Sciatic nerve (tissue), 2 donors: ENCODE data around the gene SEMG1. TPM values are rescaled to one million over a fixed set of nuclear protein-coding genes. Genes with fewer than 3 reads are reported as not detected.

Source experiments
- ATAC-seq: fragments of 200-7000 bp; cut with Tn5 transposase; one replicate; pipeline ENCODE4 v1.9.1; 2020; ENCODE audit warnings: mild to moderate bottlenecking, moderate library complexity
- DNase-seq: peaks from one replicate; pipeline ENCODE4 v3.0.0-alpha.2; 2020; ENCODE audit warnings: low spot score
- intact Hi-C: fragments of 100-400 bp; cut with DNase I; formaldehyde crosslinking; loops from one replicate; pipeline ENCODE4 v1.14.2; 2022
- total RNA-seq: library from RNA; stranded (reverse); fragmentation: NEBNext Ultra II Directional; extraction: Animal tissue kit (Norgen Biotek cat#: 25700); gene quantifications from one replicate; pipeline ENCODE4 v1.2.1, GENCODE V29; 2021
- donor health status: DM: no; HTN: no; CAD: no.
- donor health status: DM: no; HTN: no; CAD: no.

SEMG1 gene, protein sequence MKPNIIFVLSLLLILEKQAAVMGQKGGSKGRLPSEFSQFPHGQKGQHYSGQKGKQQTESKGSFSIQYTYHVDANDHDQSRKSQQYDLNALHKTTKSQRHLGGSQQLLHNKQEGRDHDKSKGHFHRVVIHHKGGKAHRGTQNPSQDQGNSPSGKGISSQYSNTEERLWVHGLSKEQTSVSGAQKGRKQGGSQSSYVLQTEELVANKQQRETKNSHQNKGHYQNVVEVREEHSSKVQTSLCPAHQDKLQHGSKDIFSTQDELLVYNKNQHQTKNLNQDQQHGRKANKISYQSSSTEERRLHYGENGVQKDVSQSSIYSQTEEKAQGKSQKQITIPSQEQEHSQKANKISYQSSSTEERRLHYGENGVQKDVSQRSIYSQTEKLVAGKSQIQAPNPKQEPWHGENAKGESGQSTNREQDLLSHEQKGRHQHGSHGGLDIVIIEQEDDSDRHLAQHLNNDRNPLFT
- not detected for total RNA-seq

DNA sequence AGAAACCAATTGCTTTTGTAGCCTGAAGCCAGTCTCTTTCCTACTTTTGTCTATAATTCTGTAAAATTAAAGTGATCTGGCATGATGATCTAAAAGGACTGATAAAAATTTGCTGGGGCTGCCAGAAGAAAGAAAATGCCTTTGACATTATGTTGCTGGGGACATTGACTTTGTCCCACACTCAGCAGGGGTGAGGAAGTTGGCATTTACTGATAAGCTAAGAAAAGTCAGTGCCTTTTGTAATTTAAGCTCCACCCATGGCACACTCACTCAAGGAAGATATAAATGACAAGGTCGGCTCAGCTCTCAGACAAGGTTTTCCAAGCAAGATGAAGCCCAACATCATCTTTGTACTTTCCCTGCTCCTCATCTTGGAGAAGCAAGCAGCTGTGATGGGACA, at the start of gene SEMG1:
Gene SEMG1 (plus strand): TSS at position 309 of the 400 bp plus-strand sequence. CDS start 21 bp downstream, at position 330.
- intact Hi-C loops: no loop called here
- ATAC-seq (no peak), DNase-seq (no peak)

DNA sequence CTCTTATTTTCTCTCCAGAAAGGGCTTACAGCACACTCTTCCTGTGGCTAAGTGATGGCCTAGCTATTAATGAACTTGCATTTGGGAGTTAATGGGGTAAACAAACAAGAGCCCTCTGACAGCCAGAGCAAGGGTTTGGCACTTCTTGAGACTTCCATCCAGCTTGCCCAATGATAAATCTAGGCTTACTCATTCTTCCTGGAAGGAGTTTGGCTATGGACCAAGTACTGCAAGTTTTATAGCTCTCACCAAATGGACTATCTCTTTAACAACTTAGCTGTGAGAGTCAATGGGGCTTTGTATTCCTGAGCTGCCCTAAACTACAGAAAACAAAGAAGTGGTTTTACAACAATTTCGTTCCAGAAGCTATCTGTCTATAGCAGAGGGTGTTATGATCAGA, 48.9 kb upstream of the SEMG1 start:
- ATAC-seq (no peak), DNase-seq (no peak)
- intact Hi-C loops: no loop called here

DNA sequence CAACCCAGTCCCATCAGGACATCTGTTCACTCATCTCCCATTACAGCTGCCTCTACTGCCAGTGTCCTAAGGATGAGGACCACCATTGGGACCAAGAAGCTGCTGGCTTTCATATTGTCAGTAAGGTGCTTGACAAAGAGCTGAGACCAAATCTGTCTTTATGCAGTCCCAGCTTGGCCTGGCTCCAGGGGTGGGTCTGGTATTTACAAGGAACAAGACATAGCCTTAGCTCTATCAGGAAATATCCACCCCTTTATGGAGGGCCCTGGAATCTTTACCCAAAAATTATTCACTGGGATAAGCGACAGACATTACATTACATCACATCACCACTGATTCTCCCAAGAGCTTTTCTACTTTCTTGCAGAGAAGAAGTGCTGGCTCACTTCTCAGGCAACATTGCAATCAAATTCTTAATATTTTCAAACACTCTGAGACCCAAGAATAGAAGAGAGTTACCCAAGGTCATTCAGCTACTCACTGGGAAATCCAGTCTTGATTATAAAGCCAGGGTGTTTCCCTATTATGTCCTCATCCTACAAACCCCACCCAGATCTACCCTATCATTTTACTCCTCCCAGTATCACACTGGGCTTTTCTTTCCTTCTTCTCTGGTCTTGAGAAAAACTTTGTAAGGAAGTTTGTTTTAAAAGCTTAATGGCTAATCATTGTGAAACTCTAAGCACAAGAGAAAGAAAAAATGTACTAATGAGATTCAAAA, 43.6 kb upstream of the SEMG1 start:
- ATAC-seq (no peak), DNase-seq (no peak)
- intact Hi-C loops: no loop called here

DNA sequence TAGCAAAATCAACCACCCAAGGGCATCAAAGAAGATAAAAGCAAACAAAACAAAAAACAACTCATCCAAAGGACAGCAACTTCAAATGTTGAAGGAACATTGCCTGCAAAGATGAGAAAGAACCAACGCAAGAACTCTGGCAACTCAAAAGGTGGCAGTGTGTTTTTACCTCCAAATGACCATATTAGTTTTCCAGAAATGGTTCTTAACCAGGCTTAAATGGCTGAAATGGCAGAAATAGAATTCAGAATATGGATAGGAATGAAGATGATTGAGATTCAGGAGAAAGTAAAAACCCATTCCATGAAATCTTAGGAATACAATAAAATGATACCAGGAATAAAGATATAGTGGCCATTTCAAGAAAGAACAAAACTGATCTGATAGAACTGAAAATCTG, 41.9 kb upstream of the SEMG1 start:
- no peak for DNase-seq
- intact Hi-C loops: no loop called here
- no peak for ATAC-seq

DNA sequence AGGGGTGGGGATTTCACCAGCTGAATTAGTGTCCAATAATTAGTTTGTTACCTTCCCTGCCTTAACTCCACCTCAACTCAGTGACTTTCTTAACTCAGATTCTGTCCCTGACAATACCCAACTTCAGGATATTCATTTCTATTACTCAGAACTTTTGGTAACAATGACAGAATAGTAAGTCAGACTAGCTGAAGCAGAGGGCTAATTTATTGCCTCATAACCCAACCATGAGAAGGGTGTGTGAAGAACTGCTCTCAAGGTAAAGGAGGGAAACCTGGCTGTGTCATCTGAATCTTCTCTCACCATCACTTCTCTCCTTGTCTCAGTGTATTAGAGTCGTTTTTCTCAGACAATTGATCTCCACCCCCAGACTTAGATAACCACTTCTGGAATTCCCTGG, 33.3 kb upstream of the SEMG1 start:
- ATAC-seq (no peak), DNase-seq (no peak)
- intact Hi-C loops: no loop called here

DNA sequence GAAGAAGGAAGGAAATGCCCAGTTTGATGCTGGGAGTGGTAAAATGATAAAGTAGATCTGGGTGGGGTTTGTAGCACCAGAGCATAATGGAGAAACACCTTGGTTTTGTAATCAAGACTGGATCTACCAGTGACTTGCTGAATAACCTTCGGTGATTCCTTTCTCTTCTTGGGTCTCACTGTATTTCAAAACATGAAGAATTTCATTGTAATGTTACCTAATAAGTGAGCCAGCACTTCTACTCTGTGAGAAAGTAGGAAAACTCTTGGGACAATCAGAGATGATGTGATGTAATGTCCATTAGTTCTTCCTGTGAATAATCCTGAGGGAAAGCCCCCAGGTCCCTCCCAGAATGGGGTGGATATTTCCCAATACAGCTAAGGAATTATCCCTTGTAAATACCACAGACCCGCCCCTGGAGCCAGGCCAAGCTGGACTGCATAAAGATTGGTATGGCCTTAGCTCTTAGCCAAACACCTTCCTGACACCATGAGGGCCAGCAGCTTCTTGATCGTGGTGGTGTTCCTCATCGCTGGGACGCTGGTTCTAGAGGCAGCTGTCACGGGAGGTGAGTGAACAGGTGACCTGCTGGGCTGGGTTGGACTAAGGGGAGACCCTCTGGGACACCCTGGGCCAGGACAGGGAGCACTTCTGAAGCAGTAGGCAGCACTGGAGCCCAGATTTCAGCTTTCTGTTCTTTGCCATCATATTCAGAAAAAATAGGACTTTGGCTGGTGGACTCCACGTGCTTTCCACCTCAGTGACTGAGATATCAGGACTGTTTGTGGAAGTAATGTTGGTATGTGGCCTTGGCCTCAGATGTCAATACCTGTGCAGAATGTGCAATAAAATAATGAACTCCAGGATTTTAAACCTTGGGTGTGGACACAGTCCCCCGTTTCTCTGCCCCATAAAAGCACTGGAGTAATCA, 32.1 kb upstream of the SEMG1 start, which contains the start of gene PI3:
Gene PI3 (plus strand): TSS at position 469 of the 931 bp plus-strand sequence. CDS start 21 bp downstream, at position 490.
- DNase-seq (no peak), ATAC-seq (no peak)
- intact Hi-C loops: no loop called here

DNA sequence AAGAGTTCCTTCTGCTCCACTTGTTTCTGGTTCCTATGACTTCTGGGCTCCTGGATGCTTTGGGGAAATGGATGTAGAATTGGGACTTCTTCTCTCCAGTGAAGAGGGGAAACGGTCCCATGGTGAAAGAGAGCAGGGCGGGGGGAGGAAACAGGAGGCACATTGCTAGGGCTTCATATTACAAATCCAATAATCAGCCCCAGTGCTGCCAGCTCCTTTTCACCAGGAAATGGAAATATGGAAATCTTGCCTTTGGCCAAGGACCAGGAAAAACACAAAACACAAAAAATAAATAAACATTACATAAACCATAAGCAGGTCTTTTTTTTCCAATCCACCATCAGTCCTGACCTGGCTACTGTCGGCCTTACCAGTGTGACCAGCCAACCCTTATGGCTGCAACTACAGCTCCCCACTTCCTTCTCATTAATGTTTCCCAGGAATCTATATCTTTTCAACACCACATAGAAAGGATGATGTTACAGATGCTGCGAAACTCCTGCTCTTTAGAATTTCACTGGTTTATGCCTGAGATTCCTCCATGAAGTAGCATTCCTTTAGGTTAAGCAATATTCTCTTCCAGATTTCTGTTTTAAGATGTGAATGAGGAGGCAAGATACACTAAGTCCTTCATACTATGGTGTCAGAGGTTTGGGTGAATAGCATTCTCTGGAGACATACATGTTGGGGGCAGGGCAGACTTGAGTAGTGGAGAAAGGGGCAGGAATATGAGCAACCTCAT, 30.1 kb upstream of the SEMG1 start:
- ATAC-seq (no peak), DNase-seq (no peak)
- intact Hi-C loops: no loop called here

DNA sequence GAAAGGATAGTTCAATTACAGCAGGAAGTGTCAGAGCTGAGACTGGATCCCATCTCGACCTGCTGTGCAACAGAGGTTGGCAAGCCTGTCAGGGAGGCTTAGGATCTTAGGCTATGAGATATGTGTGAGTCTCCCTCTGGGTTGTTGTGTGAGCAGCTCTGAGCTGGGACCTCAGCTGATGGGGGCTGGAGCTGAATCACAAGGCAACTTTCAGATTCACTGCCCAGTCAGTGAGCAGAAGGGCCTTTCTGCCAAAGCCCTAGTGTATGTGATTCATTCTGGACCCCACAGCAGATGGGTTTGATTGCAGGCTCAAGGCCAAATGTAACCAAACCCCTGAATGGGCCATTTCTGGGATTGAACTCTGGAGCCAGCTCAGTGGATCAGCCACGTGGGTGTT, 27.7 kb upstream of the SEMG1 start:
- no peak for DNase-seq
- ATAC-seq: no peak
- intact Hi-C loops: no loop called here

DNA sequence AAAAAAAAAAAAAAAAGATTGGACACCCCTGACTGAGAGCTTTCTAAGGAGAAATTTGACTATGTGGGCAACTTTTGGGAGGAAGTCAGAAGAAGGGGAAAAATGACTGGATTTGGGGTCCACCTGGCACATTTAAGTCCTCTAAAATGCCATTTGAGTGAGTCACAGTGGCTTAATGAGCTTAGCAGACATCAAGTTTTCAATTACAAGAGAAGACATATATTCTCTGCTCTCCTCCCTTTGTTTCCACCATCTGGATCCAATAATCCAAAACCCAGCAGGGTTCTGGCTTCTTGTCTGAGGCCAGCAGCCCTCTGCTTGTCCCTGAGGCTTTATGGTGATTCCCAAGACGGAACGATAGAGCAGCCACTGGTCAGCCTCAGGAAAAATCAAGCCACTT, 25.2 kb upstream of the SEMG1 start:
- DNase-seq: no peak
- intact Hi-C loops: no loop called here

DNA sequence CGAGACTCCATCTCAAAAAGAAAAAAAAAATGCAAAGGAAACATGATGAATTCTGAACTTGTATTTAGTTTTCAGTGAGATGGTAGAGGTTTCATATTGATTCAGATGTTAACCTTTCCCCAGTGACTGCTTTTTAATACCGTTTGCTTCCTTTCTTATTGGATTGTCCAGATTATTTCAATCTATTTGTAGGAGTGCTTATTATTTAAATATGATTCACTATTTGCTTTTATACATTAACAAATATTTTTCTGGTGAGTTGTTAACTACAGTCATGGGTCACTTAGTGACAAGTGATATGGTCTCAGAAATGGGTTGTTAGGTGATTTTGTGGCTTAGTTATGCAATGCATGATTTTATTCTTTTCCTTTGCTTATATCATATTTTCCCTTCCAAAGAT, 23.7 kb upstream of the SEMG1 start:
- ATAC-seq: no peak
- no peak for DNase-seq
- intact Hi-C loops: no loop called here

More for the DNA sequence above, 25.2 kb upstream of the SEMG1 start:
- no peak for ATAC-seq

DNA sequence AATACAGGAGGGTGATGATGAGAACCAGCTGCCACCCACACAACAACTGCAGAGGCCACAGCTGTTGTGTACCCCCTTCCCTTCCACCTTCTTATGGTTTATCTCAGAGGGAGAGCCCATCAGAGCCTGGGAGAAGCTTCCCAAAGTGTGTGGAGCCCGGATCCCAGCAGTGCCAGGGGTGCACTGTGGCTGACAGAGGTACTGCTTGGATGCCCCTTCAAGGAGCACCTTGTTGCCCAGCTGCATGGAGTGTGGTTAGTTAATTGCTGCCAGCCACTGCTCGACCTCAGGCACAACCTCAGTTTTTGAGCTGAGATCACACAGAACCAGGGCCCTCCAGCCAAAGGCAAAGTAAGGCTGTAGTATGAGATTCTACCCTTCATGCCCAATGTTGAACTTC, 19.1 kb upstream of the SEMG1 start:
- DNase-seq (no peak), ATAC-seq (no peak)
- intact Hi-C loops: no loop called here

DNA sequence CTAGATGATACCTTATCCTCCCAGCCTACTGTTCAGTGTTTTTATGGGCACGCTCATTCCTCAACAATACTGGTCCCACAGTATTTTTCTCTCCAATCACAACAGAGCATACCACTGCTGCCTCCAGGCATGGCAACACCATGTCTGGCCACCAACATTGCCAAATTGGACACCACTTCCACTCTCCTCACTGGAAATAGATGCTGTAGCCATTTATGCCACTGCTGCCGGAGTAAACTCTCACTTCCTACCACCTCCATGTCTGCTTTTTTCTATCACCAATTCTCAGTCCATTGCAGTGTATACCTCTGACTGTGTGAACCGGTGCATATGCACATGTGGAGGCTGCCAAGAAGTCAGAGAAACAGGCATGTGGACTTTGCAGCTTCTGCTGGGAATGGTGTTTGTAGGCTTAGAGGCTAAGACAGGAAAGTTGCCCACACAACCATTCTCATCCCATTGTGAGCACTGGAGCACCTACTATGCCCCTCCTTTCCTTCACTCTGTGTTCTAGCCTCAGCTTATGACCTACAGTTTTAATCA, 17.7 kb upstream of the SEMG1 start:
- intact Hi-C loops: no loop called here
- DNase-seq (no peak), ATAC-seq (no peak)

DNA sequence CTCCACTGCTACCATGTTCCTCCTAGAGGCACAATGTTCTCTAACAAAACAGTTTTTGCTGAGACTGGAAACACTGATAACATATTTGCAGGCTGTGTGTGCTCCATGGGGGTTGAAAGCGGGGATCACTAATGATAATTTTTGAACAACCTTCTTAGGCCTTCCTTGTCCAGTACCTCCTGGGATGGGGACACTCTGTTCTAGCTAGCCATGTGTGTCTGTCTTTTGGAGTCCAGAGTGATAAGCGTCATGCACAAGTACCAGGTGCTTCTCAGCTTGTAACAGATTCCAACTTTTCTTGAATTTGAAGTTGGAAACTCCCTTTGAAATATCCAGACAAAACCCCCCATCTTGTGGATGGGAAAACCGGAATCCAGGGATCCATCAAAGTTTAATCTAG, 17.0 kb upstream of the SEMG1 start:
- ATAC-seq (no peak), DNase-seq (no peak)
- intact Hi-C loops: no loop called here

DNA sequence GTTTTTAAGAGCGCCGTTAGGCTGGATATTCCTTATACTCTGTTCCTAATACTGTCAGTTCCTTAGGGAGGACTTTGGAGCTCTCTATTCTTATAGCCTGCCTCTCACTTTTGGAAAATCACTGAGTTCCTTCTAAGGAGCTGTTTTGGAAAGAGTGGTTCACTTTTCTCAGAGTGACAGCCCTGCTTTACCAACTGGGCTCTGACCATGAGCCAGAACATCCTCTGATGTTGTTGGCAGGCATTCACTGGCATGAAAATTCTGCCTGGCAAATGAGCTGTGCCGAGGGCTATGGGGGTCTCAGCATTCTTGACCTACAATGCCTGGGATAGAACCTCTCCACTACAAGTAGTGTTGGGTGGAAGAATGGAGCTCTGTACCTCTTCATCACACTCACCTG, 14.9 kb upstream of the SEMG1 start:
- DNase-seq: no peak
- intact Hi-C loops: no loop called here
- ATAC-seq: no peak

DNA sequence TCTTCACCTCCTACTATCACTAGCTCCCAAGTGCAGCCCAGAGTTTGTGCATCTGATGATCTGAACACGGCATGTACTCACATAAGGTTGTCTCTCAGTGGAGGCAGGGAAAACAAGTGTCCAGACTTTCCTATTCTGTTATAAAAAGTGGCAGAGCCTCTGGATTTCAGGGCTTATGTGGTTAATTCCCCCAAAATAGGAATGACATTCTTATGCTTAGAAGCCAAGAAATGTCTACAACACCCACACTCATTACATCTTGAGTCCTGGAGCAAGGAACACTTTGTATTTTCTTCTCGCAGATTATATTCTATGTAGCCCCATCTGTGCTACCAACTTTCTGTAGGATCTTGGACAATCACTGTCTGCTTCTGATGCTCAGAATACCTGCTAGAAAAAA, 13.5 kb upstream of the SEMG1 start:
- DNase-seq (no peak), ATAC-seq (no peak)
- intact Hi-C loops: no loop called here

DNA sequence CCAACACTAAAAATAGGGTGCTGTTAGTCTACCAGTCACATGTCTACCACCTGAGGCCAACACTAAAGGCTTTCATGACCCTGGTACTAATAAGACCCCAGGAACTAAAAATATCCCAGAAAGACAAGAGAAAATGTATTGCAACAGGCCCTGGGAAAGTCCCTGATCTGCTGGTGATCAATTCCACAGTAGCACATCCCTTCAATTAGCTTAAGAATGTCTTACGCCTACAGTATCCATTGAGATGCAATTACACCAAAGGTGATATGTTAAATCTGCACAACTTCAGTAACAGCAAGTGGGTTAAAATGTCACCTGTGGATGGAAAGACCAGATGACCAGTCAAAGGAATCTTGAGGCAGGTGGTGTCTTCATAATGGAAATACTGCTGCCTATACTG, 3.1 kb downstream of the SEMG1 start:
- intact Hi-C loops: no loop called here
- no peak for ATAC-seq
- DNase-seq: no peak

DNA sequence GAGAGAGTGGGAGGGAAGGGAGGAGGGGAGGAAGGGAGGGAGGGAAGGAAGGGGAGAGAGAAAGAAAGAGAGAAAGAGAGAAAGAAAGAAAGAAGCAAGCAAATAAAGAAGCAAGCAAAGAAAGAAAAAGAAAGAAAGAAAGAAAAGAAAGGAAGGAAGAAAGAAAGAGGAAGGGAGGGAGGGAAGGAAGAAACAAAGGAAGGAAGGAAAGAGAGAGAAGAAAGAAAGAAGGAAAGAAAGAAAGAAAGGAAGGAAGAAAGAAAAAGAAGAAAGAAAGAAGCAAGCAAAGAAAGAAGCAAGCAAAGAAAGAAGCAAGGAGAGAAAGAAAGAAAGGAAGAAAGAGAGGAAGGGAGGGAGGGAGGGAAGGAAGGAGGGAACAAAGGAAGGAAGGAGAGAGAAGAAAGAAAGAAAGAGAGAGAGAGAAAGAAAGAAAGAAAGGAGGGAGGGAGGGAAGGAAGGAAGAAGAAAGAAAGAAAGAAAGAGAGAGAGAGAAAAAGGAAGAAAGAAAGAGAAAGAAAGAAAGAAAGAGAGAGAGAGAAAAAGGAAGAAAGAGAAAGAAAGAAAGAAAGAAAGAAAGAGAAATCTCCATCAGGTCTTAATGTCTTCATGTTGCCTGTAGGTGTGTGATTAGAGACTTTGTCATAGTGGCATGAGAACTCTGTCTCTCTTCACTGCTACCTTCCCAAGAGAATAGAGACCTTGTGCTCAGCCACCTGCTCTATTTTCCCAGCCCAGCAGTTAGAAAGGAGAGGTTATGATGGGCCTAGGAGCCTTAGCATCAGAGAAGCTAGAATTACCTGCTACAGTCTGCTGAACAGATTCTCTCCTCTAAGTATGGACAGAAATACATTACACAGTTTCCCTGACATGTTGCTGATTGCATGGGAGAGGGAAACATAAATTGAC, 5.0 kb downstream of the SEMG1 start:
- no peak for ATAC-seq
- intact Hi-C loops: no loop called here

More for the DNA sequence above, 5.0 kb downstream of the SEMG1 start:
- no peak for DNase-seq
